Tibial nerve (tissue), 4 donors: ENCODE measurements around the gene POLR1E.

ENCODE experiments used
- CTCF ChIP-seq, 5 experiments: fragments of 200-600 bp in 3 of 5; fragments of 450-650 bp in 2 of 5; sonication (generic) in 3 of 5; IDR thresholded peaks; one replicate each; pipeline ENCODE4 v1.5.1; 2016 to 2019; ENCODE audit warnings: antibody characterized with exemption in 5 of 5, mild to moderate bottlenecking in 3 of 5, moderate library complexity in 2 of 5
- EP300 ChIP-seq, 2 donors: sonication (generic); formaldehyde crosslinking; IDR thresholded peaks; one replicate each; pipeline ENCODE4 v1.6.1; 2017; ENCODE audit warnings: antibody characterized with exemption in 2 of 2, mild to moderate bottlenecking in 1 of 2
- POLR2A ChIP-seq, 2 donors: fragments of 450-650 bp; IDR thresholded peaks; one replicate each; pipeline ENCODE4 v1.6.1; 2017; ENCODE audit warnings: antibody characterized with exemption in 2 of 2, mild to moderate bottlenecking in 2 of 2, moderate library complexity in 2 of 2

GRCh38 chr9:37495571-37495970, 9.8 kb downstream of the POLR1E start:
- TF ChIP-seq POLR2A (IDR thresholded peaks at IDR 0.05) (no peak), CTCF (IDR thresholded peaks at IDR 0.05) (no peak), EP300 (IDR thresholded peaks at IDR 0.05) (no peak)
